Left ventricle myocardium inferior (tissue), 1 donor: ENCODE measurements around the gene DLG2. TPM values are rescaled to one million over a fixed set of nuclear protein-coding genes. Genes with fewer than 3 reads are reported as not detected.

Source experiments
- DNase-seq: peaks from one replicate; pipeline ENCODE4 v3.0.0-alpha.2; 2020
- H3K27ac ChIP-seq: fragments of 200-600 bp; replicated peaks from 2 replicates; pipeline ENCODE4 v1.8.0; 2021
- H3K27me3 ChIP-seq: fragments of 200-600 bp; 2 replicates; pipeline ENCODE4 v1.8.0; 2021; ENCODE audit warnings: low read depth
- H3K36me3 ChIP-seq: fragments of 200-600 bp; 2 replicates; pipeline ENCODE4 v1.8.0; 2021
- H3K4me1 ChIP-seq: fragments of 200-600 bp; 2 replicates; pipeline ENCODE4 v1.8.0; 2021
- H3K4me3 ChIP-seq: fragments of 200-600 bp; 2 replicates; pipeline ENCODE4 v1.8.0; 2021; ENCODE audit warnings: mild to moderate bottlenecking, moderate library complexity
- H3K9me3 ChIP-seq: fragments of 200-600 bp; replicated peaks from 2 replicates; pipeline ENCODE4 v1.8.0; 2021
- CTCF ChIP-seq: fragments of 200-600 bp; IDR thresholded peaks from 2 replicates; pipeline ENCODE4 v1.8.0; 2021; ENCODE audit warnings: antibody characterized with exemption, mild to moderate bottlenecking, borderline replicate concordance
- intact Hi-C: fragments of 100-400 bp; cut with micrococcal nuclease; formaldehyde crosslinking; loops from one replicate; pipeline ENCODE4 v1.11.0; 2022
- total RNA-seq: library from RNA; stranded (reverse); fragmentation: NEBNext Ultra II Directional; extraction: Animal tissue kit (Norgen Biotek cat#: 25700); gene quantifications from one replicate; pipeline ENCODE4 v1.2.1, GENCODE V29; 2021
- donor health status: DM: no; HTN: yes; CAD: no; lungs with severe emphysema.

Gene DLG2
- total RNA-seq, 1 donor from 2014 or later: 6.5 TPM

GRCh38 chr11:84886344-84886743 is 740.8 kb downstream of the DLG2 start:
- no peak for DNase-seq
- intact Hi-C loops: no loop called here
- H3K4me3 ChIP-seq: no peak overlapping the region
- peaks cover 4% of the 10 kb centered on the region for H3K9me3 ChIP-seq
- peak overlapping the region; percentile 40 for H3K27ac ChIP-seq
- TF ChIP-seq CTCF: no peak
- no peaks in the 10 kb centered on the region for H3K36me3 ChIP-seq
- peaks cover 26% of the 10 kb centered on the region for H3K4me1 ChIP-seq
- no peaks in the 10 kb centered on the region for H3K27me3 ChIP-seq

GRCh38 chr11:84884836-84885235 is 742.3 kb downstream of the DLG2 start:
- no peak for TF ChIP-seq CTCF
- no peak overlapping the region for H3K27ac ChIP-seq
- DNase-seq: no peak
- no peaks in the 10 kb centered on the region for H3K27me3 ChIP-seq
- H3K4me3 ChIP-seq: no peak overlapping the region
- intact Hi-C loops: no loop called here
- peaks cover 26% of the 10 kb centered on the region for H3K4me1 ChIP-seq
- no peaks in the 10 kb centered on the region for H3K36me3 ChIP-seq
- peaks cover 4% of the 10 kb centered on the region for H3K9me3 ChIP-seq

- no peak for TF ChIP-seq CTCF
- Histone ChIP-seq H3K27me3 (no peaks in the 10 kb centered on the region), H3K4me3 (no peak overlapping the region), H3K27ac (no peak overlapping the region), H3K9me3 (peaks cover 7% of the 10 kb centered on the region), H3K4me1 (peaks cover 23% of the 10 kb centered on the region), H3K36me3 (no peaks in the 10 kb centered on the region)
- no peak for DNase-seq
- intact Hi-C loops: no loop called here
Observed at GRCh38 chr11:84882056-84882455, 745.1 kb downstream of the DLG2 start.

GRCh38 chr11:84871116-84871515 is 756.0 kb downstream of the DLG2 start:
- no peaks in the 10 kb centered on the region for H3K9me3 ChIP-seq
- H3K4me3 ChIP-seq: no peak overlapping the region
- no peak for DNase-seq
- H3K27me3 ChIP-seq: no peaks in the 10 kb centered on the region
- intact Hi-C loops: no loop called here
- no peaks in the 10 kb centered on the region for H3K36me3 ChIP-seq
- H3K27ac ChIP-seq: no peak overlapping the region
- H3K4me1 ChIP-seq: peaks cover 2% of the 10 kb centered on the region
- TF ChIP-seq CTCF: no peak

GRCh38 chr11:84870486-84870885 is 756.7 kb downstream of the DLG2 start:
- peaks cover 8% of the 10 kb centered on the region for H3K4me1 ChIP-seq
- H3K4me3 ChIP-seq: no peak overlapping the region
- no peak for TF ChIP-seq CTCF
- H3K36me3 ChIP-seq: no peaks in the 10 kb centered on the region
- intact Hi-C loops: no loop called here
- H3K9me3 ChIP-seq: no peaks in the 10 kb centered on the region
- no peak for DNase-seq
- H3K27ac ChIP-seq: no peak overlapping the region
- no peaks in the 10 kb centered on the region for H3K27me3 ChIP-seq

GRCh38 chr11:84866922-84867321 is 760.2 kb downstream of the DLG2 start:
- Histone ChIP-seq H3K27ac (no peak overlapping the region), H3K4me3 (no peak overlapping the region), H3K9me3 (no peaks in the 10 kb centered on the region), H3K36me3 (no peaks in the 10 kb centered on the region), H3K4me1 (peaks cover 16% of the 10 kb centered on the region), H3K27me3 (no peaks in the 10 kb centered on the region)
- no peak for TF ChIP-seq CTCF
- intact Hi-C loops: no loop called here
- DNase-seq: no peak
